Hepatocyte (in vitro differentiated cells): ENCODE data around the gene TMEM11. TPM values are rescaled to one million over a fixed set of nuclear protein-coding genes. Genes with fewer than 3 reads are reported as not detected.
"Not testable (repeated sequence)": the region's sequence is repeated elsewhere in the genome, so short reads cannot be mapped to it uniquely, and the experiment has no call there.

Source experiments
- DNase-seq: peaks from one replicate; pipeline ENCODE4 v3.0.0-alpha.2; 2016; ENCODE audit warnings: low spot score
- H2AFZ ChIP-seq: fragments of 200-600 bp; sonication (generic); 2 replicates; pipeline ENCODE4 v1.6.0; 2016; ENCODE audit warnings: antibody characterized with exemption, mild to moderate bottlenecking
- H3K27ac ChIP-seq: fragments of 200-600 bp; sonication (generic); 2 replicates; pipeline ENCODE4 v1.5.1; 2016; ENCODE audit warnings: mild to moderate bottlenecking
- H3K27me3 ChIP-seq: fragments of 200-600 bp; sonication (generic); 2 replicates; pipeline ENCODE4 v1.6.1; 2016
- H3K36me3 ChIP-seq: fragments of 200-600 bp; sonication (generic); replicated peaks from 2 replicates; pipeline ENCODE4 v1.5.1; 2016; ENCODE audit warnings: low read depth; ENCODE audit not compliant: insufficient read depth
- H3K4me1 ChIP-seq: fragments of 200-600 bp; sonication (generic); 2 replicates; pipeline ENCODE4 v1.5.1; 2016; ENCODE audit warnings: mild to moderate bottlenecking, moderate library complexity; ENCODE audit not compliant: insufficient read depth
- H3K4me2 ChIP-seq: fragments of 200-600 bp; sonication (generic); 2 replicates; pipeline ENCODE4 v1.6.0; 2016
- H3K4me3 ChIP-seq: fragments of 200-600 bp; sonication (generic); 2 replicates; pipeline ENCODE4 v1.5.1; 2016; ENCODE audit warnings: mild to moderate bottlenecking
- H3K79me2 ChIP-seq: fragments of 200-600 bp; sonication (generic); 2 replicates; pipeline ENCODE4 v1.6.0; 2017; ENCODE audit warnings: mild to moderate bottlenecking
- H3K9me2 ChIP-seq: fragments of 200-600 bp; sonication (generic); replicated peaks from 2 replicates; pipeline ENCODE4 v1.6.0; 2017; ENCODE audit warnings: mild to moderate bottlenecking; ENCODE audit not compliant: insufficient read depth
- H3K9me3 ChIP-seq: fragments of 200-600 bp; sonication (generic); 2 replicates; pipeline ENCODE4 v1.5.1; 2016; ENCODE audit warnings: low read depth, mild to moderate bottlenecking
- H4K20me1 ChIP-seq: fragments of 200-600 bp; sonication (generic); 2 replicates; pipeline ENCODE4 v1.6.0; 2016; ENCODE audit warnings: mild to moderate bottlenecking; ENCODE audit not compliant: insufficient read depth, poor library complexity, severe bottlenecking
- CTCF ChIP-seq: fragments of 200-600 bp; sonication (generic); IDR thresholded peaks from 2 replicates; pipeline ENCODE4 v1.5.1; 2016; ENCODE audit warnings: antibody characterized with exemption, mild to moderate bottlenecking; ENCODE audit not compliant: poor library complexity
- EZH2 ChIP-seq: fragments of 200-600 bp; sonication (generic); IDR thresholded peaks from 2 replicates; pipeline ENCODE4 v1.6.1; 2016; ENCODE audit warnings: antibody characterized with exemption, mild to moderate bottlenecking, borderline replicate concordance
- EZH2phosphoT487 ChIP-seq: fragments of 200-600 bp; sonication (generic); IDR thresholded peaks from one replicate; pipeline ENCODE4 v1.6.1; 2018; ENCODE audit warnings: antibody characterized with exemption, mild to moderate bottlenecking, low read depth, moderate library complexity; ENCODE audit not compliant: unreplicated experiment, severe bottlenecking
- WGBS: methylation state at CpG from one replicate; pipeline ENCODE4 v1.1.6; 2016; ENCODE audit warnings: low lambda C conversion rate; ENCODE audit errors: missing lambda C conversion rate; 5-methylcytosine and 5-hydroxymethylcytosine counted together
- polyA plus RNA-seq: library from polyadenylated mRNA; unstranded; fragments of >200 nt; fragmentation: Nextera tagmentation; extraction: Ambion mirVana; gene quantifications from 2 replicates; pipeline ENCODE4 v1.2.1, GENCODE V29; 2016
- total RNA-seq: library from RNA; depleted of rRNA; stranded (reverse); fragments of >200 nt; gene quantifications from 2 replicates; pipeline ENCODE4 v1.2.3, GENCODE V29; 2014

TMEM11 gene
- total and polyA plus RNA-seq, 2 experiments from 2014 or later, result 21.6 to 78.1 TPM

GRCh38 chr17:21228111-21228510 lies 14.2 kb upstream of the TMEM11 start:
- H3K79me2 ChIP-seq, result no peaks in the 10 kb centered on the region
- no peaks in the 10 kb centered on the region for H3K36me3 ChIP-seq
- H3K4me3 ChIP-seq, result no peak overlapping the region
- H4K20me1 ChIP-seq, result no peaks in the 10 kb centered on the region
- DNase-seq, result no peak
- H3K9me3 ChIP-seq, result no peaks in the 10 kb centered on the region
- no peak overlapping the region for H3K27ac ChIP-seq
- H3K27me3 ChIP-seq, result no peaks in the 10 kb centered on the region
- H3K9me2 ChIP-seq, result no peaks in the 10 kb centered on the region
- no peak overlapping the region for H2AFZ ChIP-seq
- no peak overlapping the region for H3K4me2 ChIP-seq
- TF ChIP-seq CTCF (no peak), EZH2 (no peak), EZH2phosphoT487 (no peak)
- no peaks in the 10 kb centered on the region for H3K4me1 ChIP-seq
- WGBS, result 69% methylated on average over 4 of the region's 4 CpGs

- H3K27ac ChIP-seq, H3K36me3 ChIP-seq, H3K9me2 ChIP-seq, H3K27me3 ChIP-seq, H3K4me1 ChIP-seq, H3K4me3 ChIP-seq, H2AFZ ChIP-seq, H3K4me2 ChIP-seq, H3K79me2 ChIP-seq, H3K9me3 ChIP-seq, DNase-seq, H4K20me1 ChIP-seq: not testable (repeated sequence)
- 87% methylated on average over 11 of the region's 11 CpGs for WGBS
Observed at GRCh38 chr17:21227277-21227676, 13.3 kb upstream of the TMEM11 start.

GRCh38 chr17:21223086-21223485 lies 9.1 kb upstream of the TMEM11 start:
- Histone ChIP-seq H3K27ac (no peak overlapping the region), H3K9me3 (no peaks in the 10 kb centered on the region), H3K4me3 (no peak overlapping the region), H3K4me1 (no peaks in the 10 kb centered on the region), H4K20me1 (no peaks in the 10 kb centered on the region), H3K27me3 (no peaks in the 10 kb centered on the region), H3K4me2 (no peak overlapping the region), H2AFZ (no peak overlapping the region), H3K36me3 (no peaks in the 10 kb centered on the region), H3K79me2 (peaks cover 18% of the 10 kb centered on the region), H3K9me2 (no peaks in the 10 kb centered on the region)
- 94% methylated on average over 6 of the region's 6 CpGs for WGBS
- no peak for DNase-seq
- no peak for TF ChIP-seq EZH2
- no peak for TF ChIP-seq EZH2phosphoT487
- TF ChIP-seq CTCF, result no peak

GRCh38 chr17:21218831-21219380 lies 4.9 kb upstream of the TMEM11 start:
- H3K4me1 ChIP-seq, result peaks cover 6% of the 10 kb centered on the region
- no peaks in the 10 kb centered on the region for H3K36me3 ChIP-seq
- DNase-seq, result no peak
- TF ChIP-seq EZH2 (no peak), EZH2phosphoT487 (no peak), CTCF (no peak)
- H3K4me3 ChIP-seq, result no peak overlapping the region
- no peaks in the 10 kb centered on the region for H3K9me3 ChIP-seq
- no peaks in the 10 kb centered on the region for H3K9me2 ChIP-seq
- WGBS, result 91% methylated on average over 3 of the region's 3 CpGs
- H3K79me2 ChIP-seq, result peaks cover 46% of the 10 kb centered on the region
- no peak overlapping the region for H3K27ac ChIP-seq
- H3K4me2 ChIP-seq, result no peak overlapping the region
- no peaks in the 10 kb centered on the region for H4K20me1 ChIP-seq
- no peaks in the 10 kb centered on the region for H3K27me3 ChIP-seq
- no peak overlapping the region for H2AFZ ChIP-seq
